ENCODE results near the gene CD96.

The CD96 gene

GRCh38 chr3:111701292-111701906 is 159.4 kb downstream of the CD96 start:
- DNase-seq (ENCODE audit: low read depth in 2 of 2): no peak
- H3K4me3 ChIP-seq (replicated peaks in 1 of 2; ENCODE audit: low read depth in 2 of 2, low read length in 2 of 2): no peak overlapping the region
- TF ChIP-seq CTCF (IDR thresholded peaks at IDR 0.05; ENCODE audit: low read depth, low read length): no peak
